Measurements from ENCODE around the gene INSC.

INSC gene

DNA sequence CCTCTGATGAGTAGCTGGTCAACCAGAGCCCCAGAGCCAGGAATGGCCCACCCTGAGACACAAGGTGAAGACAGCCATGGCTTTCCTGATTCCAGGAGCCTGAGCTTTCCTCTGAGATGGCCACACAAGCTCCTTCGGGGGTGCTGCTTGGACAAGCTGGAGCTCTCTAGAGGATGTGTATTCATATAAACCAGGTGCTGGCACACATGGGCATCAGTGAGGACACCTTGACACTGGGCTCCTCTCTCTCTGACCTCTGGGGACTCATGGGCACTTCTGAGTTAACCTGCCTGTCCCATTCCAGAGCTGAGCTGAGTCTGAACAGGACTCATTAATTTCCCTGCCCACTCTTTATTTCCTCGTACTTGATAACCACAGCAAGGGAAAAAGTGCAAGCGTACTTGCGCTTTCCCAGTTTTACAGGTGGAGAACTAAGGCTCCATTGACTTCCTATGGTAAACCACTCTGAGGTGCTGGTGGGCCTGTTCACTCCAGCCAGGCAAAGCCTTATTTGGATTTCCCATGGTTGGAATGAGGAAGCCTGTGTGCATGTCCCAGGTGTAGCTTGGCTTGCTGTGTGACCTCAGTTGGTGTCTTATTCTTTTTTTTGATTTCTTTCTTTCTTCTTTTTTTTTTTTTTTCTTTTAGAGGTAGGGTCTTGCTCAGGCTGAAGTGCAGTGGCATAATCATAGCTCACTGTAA lies 25.4 kb downstream of the INSC start:
- Histone ChIP-seq H3K36me3 (ENCODE audit: control insufficient read depth, low read depth, low read length) (no peaks in the 10 kb centered on the region), H3K9me3 (ENCODE audit: control insufficient read depth, low read depth, low read length) (no peaks in the 10 kb centered on the region), H3K9ac (ENCODE audit: low read length) (no peak overlapping the region), H3K27ac (ENCODE audit: low read length) (no peak overlapping the region), H3K4me3 (ENCODE audit: low read length) (no peak overlapping the region), H3K4me1 (ENCODE audit: control insufficient read depth, low read depth, low read length) (no peaks in the 10 kb centered on the region), H3K27me3 (ENCODE audit: control insufficient read depth, insufficient read depth, low read length) (no peaks in the 10 kb centered on the region)

DNA sequence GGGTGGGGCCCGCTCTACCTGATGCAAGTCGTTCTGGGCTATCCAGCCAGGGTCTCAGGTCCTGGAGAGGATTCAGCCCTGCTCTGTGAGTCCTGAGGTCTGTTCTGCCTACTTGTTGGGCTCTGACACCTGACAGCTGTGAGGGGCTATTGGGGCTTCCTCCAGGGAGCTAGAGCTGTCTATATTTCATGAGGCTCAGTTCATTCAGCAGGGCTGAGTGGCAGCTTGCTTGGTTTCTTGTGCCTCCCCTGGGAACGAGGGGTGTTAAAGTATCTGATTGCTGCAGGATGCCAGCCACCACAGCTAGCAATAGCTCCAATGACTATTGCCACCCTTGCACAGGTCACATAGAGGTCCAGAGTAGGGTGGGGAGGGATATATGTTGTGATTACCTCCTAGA lies 26.7 kb downstream of the INSC start:
- H3K27me3 ChIP-seq (ENCODE audit: control insufficient read depth, insufficient read depth, low read length) = no peaks in the 10 kb centered on the region
- H3K36me3 ChIP-seq (ENCODE audit: control insufficient read depth, low read depth, low read length) = no peaks in the 10 kb centered on the region
- H3K4me1 ChIP-seq (ENCODE audit: control insufficient read depth, low read depth, low read length) = peaks cover 6% of the 10 kb centered on the region
- H3K4me3 ChIP-seq (ENCODE audit: low read length) = no peak overlapping the region
- no peak overlapping the region for H3K27ac ChIP-seq (ENCODE audit: low read length)
- no peak overlapping the region for H3K9ac ChIP-seq (ENCODE audit: low read length)
- no peaks in the 10 kb centered on the region for H3K9me3 ChIP-seq (ENCODE audit: control insufficient read depth, low read depth, low read length)

- H3K36me3 ChIP-seq (ENCODE audit: control insufficient read depth, low read depth, low read length) = no peaks in the 10 kb centered on the region
- peaks cover 8% of the 10 kb centered on the region for H3K4me1 ChIP-seq (ENCODE audit: control insufficient read depth, low read depth, low read length)
- H3K27me3 ChIP-seq (ENCODE audit: control insufficient read depth, insufficient read depth, low read length) = no peaks in the 10 kb centered on the region
- no peak overlapping the region for H3K27ac ChIP-seq (ENCODE audit: low read length)
- H3K9me3 ChIP-seq (ENCODE audit: control insufficient read depth, low read depth, low read length) = no peaks in the 10 kb centered on the region
- no peak overlapping the region for H3K4me3 ChIP-seq (ENCODE audit: low read length)
- no peak overlapping the region for H3K9ac ChIP-seq (ENCODE audit: low read length)
These were observed 28.1 kb downstream of the INSC start for GRCh38 chr11:15142838-15143237.

GRCh38 chr11:15143855-15144254 lies 29.1 kb downstream of the INSC start:
- peaks cover 8% of the 10 kb centered on the region for H3K4me1 ChIP-seq (ENCODE audit: control insufficient read depth, low read depth, low read length)
- H3K27ac ChIP-seq (ENCODE audit: low read length) = no peak overlapping the region
- no peaks in the 10 kb centered on the region for H3K27me3 ChIP-seq (ENCODE audit: control insufficient read depth, insufficient read depth, low read length)
- no peak overlapping the region for H3K4me3 ChIP-seq (ENCODE audit: low read length)
- H3K9ac ChIP-seq (ENCODE audit: low read length) = no peak overlapping the region
- H3K36me3 ChIP-seq (ENCODE audit: control insufficient read depth, low read depth, low read length) = no peaks in the 10 kb centered on the region
- no peaks in the 10 kb centered on the region for H3K9me3 ChIP-seq (ENCODE audit: control insufficient read depth, low read depth, low read length)

DNA sequence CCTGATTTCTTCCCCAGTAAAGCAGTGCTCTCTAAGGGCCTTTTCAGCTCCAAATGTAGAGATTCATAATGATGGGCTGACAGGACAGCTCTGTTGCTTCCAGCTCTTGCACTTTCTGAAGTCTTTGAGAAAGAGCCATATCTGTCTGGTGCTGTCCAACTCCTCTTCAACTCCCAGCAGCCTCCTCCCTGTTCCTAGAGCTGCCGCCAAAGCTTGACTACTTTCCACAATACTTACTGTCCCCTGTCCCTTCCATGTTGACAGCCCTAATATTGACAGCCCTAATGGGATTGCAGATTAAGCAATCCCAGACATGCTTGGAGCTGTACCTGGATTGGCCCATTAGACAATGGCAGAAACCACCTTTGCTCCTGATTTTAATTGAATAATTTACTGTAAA lies 29.6 kb downstream of the INSC start:
- H3K27me3 ChIP-seq (ENCODE audit: control insufficient read depth, insufficient read depth, low read length) = no peaks in the 10 kb centered on the region

DNA sequence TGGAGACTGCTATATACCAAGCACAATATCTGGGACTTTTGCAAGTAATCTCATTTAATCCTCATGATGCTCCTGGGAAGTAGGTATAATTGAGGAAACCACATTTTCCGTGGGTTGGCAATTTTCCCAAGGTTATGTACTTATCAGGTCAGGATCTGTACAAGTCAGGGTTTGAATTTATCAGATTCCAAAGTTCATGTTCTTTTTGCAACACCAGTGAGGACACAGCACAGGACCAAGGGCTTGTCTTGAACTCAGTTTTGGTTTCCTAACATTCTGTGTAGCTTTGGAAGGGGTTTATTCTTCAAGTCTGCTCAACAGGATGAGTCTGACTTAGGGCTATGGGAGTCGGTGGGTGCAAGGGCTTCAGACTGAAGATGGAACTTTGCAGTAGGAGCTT lies 30.4 kb downstream of the INSC start:
- Histone ChIP-seq H3K9ac (ENCODE audit: low read length) (no peak overlapping the region), H3K4me1 (ENCODE audit: control insufficient read depth, low read depth, low read length) (peaks cover 8% of the 10 kb centered on the region), H3K9me3 (ENCODE audit: control insufficient read depth, low read depth, low read length) (no peaks in the 10 kb centered on the region), H3K4me3 (ENCODE audit: low read length) (no peak overlapping the region), H3K36me3 (ENCODE audit: control insufficient read depth, low read depth, low read length) (no peaks in the 10 kb centered on the region), H3K27ac (ENCODE audit: low read length) (no peak overlapping the region), H3K27me3 (ENCODE audit: control insufficient read depth, insufficient read depth, low read length) (no peaks in the 10 kb centered on the region)

More for the DNA sequence above, 29.6 kb downstream of the INSC start:
- Histone ChIP-seq H3K9me3 (ENCODE audit: control insufficient read depth, low read depth, low read length) (no peaks in the 10 kb centered on the region), H3K27ac (ENCODE audit: low read length) (no peak overlapping the region), H3K4me3 (ENCODE audit: low read length) (no peak overlapping the region), H3K4me1 (ENCODE audit: control insufficient read depth, low read depth, low read length) (peaks cover 8% of the 10 kb centered on the region), H3K9ac (ENCODE audit: low read length) (no peak overlapping the region), H3K36me3 (ENCODE audit: control insufficient read depth, low read depth, low read length) (no peaks in the 10 kb centered on the region)

DNA sequence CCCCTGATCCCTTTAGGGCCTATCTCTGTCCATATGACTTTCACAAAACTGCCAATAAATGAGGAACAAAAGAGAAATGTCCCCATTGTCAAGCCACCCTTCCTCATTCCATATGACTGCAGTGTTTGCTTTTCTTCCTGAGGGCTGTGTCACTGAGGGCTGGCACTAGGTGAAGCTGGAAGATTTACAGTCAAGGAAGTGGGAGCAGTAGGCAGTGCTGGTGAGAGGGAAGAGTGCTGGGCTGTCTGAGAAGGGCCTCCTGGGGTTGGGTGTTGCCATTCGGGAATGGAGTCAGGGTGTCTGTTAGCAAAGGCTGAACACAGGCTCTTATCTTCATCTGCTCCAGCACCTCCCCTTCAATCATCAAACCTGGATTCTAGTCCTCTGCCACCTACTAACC lies 30.9 kb downstream of the INSC start:
- Histone ChIP-seq H3K4me3 (ENCODE audit: low read length) (no peak overlapping the region), H3K36me3 (ENCODE audit: control insufficient read depth, low read depth, low read length) (no peaks in the 10 kb centered on the region), H3K9me3 (ENCODE audit: control insufficient read depth, low read depth, low read length) (no peaks in the 10 kb centered on the region), H3K9ac (ENCODE audit: low read length) (no peak overlapping the region), H3K27me3 (ENCODE audit: control insufficient read depth, insufficient read depth, low read length) (no peaks in the 10 kb centered on the region), H3K4me1 (ENCODE audit: control insufficient read depth, low read depth, low read length) (peaks cover 8% of the 10 kb centered on the region), H3K27ac (ENCODE audit: low read length) (no peak overlapping the region)

DNA sequence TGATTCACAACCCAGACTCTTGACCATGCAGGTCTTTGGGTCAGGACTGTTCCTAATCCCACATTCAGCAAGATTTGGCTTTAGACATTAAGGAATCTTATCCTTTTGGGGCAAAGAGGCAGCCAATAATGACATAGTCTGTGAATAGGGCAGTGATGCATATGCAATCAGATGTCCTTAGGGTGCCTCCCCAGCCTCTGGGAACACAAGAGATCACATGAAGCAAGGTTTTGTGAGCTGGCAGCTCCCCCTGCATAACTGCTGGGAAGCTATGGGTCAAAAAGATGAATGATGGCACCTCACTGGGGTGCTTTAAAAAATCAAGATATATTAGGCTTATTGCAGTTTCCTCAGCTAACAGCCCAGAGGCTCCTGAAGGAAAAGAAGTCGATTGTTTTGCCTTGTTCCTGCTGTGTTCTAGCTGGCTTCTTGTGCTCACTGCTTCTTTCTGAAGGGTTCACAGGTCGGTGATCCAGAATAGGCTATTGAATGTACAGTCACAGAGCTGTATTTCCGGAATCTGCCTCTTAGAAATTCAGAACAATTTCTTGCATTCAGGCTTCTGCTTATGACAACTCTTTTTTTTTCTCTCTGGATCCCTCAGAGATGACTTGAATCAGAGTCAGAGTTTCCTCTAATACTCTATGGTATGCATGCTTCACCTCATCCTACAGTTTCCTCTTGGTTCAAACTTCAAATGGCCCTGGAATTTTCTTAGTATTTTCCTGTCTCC lies 31.7 kb downstream of the INSC start:
- H3K4me1 ChIP-seq (ENCODE audit: control insufficient read depth, low read depth, low read length) = peaks cover 8% of the 10 kb centered on the region
- no peak overlapping the region for H3K27ac ChIP-seq (ENCODE audit: low read length)
- H3K36me3 ChIP-seq (ENCODE audit: control insufficient read depth, low read depth, low read length) = no peaks in the 10 kb centered on the region
- no peak overlapping the region for H3K4me3 ChIP-seq (ENCODE audit: low read length)
- H3K9me3 ChIP-seq (ENCODE audit: control insufficient read depth, low read depth, low read length) = no peaks in the 10 kb centered on the region
- H3K9ac ChIP-seq (ENCODE audit: low read length) = no peak overlapping the region
- no peaks in the 10 kb centered on the region for H3K27me3 ChIP-seq (ENCODE audit: control insufficient read depth, insufficient read depth, low read length)

DNA sequence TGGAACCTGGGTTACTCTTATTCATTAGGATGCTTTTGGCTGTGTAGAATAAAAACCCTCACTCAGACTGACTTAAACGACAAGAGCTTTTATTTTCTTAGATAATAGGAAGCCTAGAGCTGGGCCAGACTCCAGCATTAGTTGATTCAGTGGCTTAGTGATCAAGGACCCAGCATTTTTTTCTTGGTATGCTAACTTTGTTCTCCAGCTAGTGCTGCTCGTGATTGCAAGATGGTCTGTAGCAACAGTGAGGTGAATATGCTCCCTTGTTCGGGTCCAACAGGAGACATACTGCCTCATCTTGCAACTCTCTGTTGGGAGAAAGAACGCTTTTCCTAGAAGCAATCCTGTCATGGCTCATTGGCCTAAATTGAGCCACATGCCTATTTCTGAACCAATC lies 33.4 kb downstream of the INSC start:
- Histone ChIP-seq H3K9me3 (ENCODE audit: control insufficient read depth, low read depth, low read length) (no peaks in the 10 kb centered on the region), H3K27ac (ENCODE audit: low read length) (no peak overlapping the region), H3K9ac (ENCODE audit: low read length) (no peak overlapping the region), H3K36me3 (ENCODE audit: control insufficient read depth, low read depth, low read length) (no peaks in the 10 kb centered on the region), H3K27me3 (ENCODE audit: control insufficient read depth, insufficient read depth, low read length) (no peaks in the 10 kb centered on the region), H3K4me1 (ENCODE audit: control insufficient read depth, low read depth, low read length) (peaks cover 8% of the 10 kb centered on the region), H3K4me3 (ENCODE audit: low read length) (no peak overlapping the region)

DNA sequence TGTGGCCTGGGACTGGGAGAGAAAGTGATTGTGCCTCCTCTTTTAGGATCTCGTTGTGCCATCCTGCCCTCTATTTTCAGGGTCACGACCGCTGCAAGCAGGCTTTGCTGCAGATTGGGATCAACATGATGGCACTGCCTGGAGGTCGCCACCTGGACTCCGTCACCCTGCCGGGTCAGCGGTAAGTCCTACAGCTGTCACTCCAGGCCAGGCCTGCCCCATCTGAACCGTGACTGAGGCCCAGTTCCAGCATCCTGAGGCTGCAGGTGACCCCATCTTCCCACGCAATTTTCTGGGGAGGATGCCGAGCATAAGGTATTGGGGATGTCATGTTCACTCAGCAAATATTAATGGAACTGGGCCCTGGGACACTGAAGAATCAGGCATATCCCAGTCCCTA lies 34.3 kb downstream of the INSC start:
- H3K4me3 ChIP-seq (ENCODE audit: low read length) = no peak overlapping the region

DNA sequence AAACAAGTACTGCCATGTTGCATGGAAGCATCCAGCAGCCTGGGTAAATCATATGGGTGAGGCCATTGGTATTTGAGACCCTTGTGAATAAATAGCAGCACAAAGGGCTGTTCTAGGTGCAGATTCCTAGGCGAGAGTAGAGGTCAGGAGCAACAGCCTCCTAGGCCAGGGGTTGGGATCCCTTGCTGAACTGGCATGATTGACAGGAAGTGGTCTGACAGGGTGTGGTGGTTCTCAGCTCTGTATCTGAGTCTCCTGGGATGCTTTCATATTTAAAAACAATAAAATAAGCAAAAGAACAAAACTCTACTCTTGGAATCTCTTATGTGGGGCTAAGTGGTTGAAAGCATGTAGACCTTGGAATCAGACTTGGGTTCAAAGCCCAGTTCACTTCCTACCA lies 35.8 kb downstream of the INSC start:
- H3K27ac ChIP-seq (ENCODE audit: low read length) = no peak overlapping the region

More for the DNA sequence above, 34.3 kb downstream of the INSC start:
- Histone ChIP-seq H3K9me3 (ENCODE audit: control insufficient read depth, low read depth, low read length) (no peaks in the 10 kb centered on the region), H3K9ac (ENCODE audit: low read length) (no peak overlapping the region), H3K27me3 (ENCODE audit: control insufficient read depth, insufficient read depth, low read length) (no peaks in the 10 kb centered on the region), H3K27ac (ENCODE audit: low read length) (no peak overlapping the region), H3K4me1 (ENCODE audit: control insufficient read depth, low read depth, low read length) (peaks cover 8% of the 10 kb centered on the region), H3K36me3 (ENCODE audit: control insufficient read depth, low read depth, low read length) (no peaks in the 10 kb centered on the region)

DNA sequence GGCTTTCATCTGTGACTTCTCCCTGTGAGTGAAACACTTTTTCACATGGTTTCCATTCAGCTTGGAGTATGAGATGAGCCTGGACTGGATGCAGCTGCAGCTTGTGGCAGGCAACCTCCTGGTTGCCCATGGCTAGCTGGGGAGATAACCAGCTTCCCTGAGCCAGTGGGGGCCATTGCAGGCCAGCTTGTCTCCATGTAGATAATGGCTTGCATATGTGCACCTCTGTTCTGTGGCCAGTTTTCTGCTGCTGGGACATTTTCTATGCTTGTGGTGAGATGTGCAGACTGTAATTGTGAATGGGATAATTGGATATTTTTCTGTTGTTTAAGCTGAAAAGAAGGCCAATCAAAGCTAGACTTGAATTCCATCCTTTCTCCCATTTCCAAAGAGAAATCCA lies 38.5 kb downstream of the INSC start:
- H3K27me3 ChIP-seq (ENCODE audit: control insufficient read depth, insufficient read depth, low read length) = no peaks in the 10 kb centered on the region
- H3K27ac ChIP-seq (ENCODE audit: low read length) = no peak overlapping the region
- no peaks in the 10 kb centered on the region for H3K4me1 ChIP-seq (ENCODE audit: control insufficient read depth, low read depth, low read length)
- no peak overlapping the region for H3K9ac ChIP-seq (ENCODE audit: low read length)
- H3K4me3 ChIP-seq (ENCODE audit: low read length) = no peak overlapping the region
- H3K36me3 ChIP-seq (ENCODE audit: control insufficient read depth, low read depth, low read length) = no peaks in the 10 kb centered on the region
- H3K9me3 ChIP-seq (ENCODE audit: control insufficient read depth, low read depth, low read length) = no peaks in the 10 kb centered on the region

More for the DNA sequence above, 35.8 kb downstream of the INSC start:
- Histone ChIP-seq H3K9me3 (ENCODE audit: control insufficient read depth, low read depth, low read length) (no peaks in the 10 kb centered on the region), H3K4me1 (ENCODE audit: control insufficient read depth, low read depth, low read length) (peaks cover 8% of the 10 kb centered on the region), H3K27me3 (ENCODE audit: control insufficient read depth, insufficient read depth, low read length) (no peaks in the 10 kb centered on the region), H3K36me3 (ENCODE audit: control insufficient read depth, low read depth, low read length) (no peaks in the 10 kb centered on the region), H3K4me3 (ENCODE audit: low read length) (no peak overlapping the region), H3K9ac (ENCODE audit: low read length) (no peak overlapping the region)
